Nephron progenitor cell (in vitro differentiated cells): ENCODE measurements around the gene DNAAF8.

ENCODE experiments used
- DNase-seq: peaks from one replicate; pipeline ENCODE4 v3.0.0; 2021
- H3K27ac Mint-ChIP-seq: 2 replicates; pipeline ENCODE4 v1.8.0; 2021; ENCODE audit warnings: mild to moderate bottlenecking, moderate library complexity, mixed read lengths
- H3K27me3 Mint-ChIP-seq: 2 replicates; pipeline ENCODE4 v1.8.0; 2021; ENCODE audit warnings: mild to moderate bottlenecking, low read depth, mixed read lengths; ENCODE audit not compliant: poor library complexity
- H3K36me3 Mint-ChIP-seq: 2 replicates; pipeline ENCODE4 v1.8.0; 2021; ENCODE audit warnings: low read depth, mixed read lengths
- H3K4me1 Mint-ChIP-seq: 2 replicates; pipeline ENCODE4 v1.8.0; 2021; ENCODE audit warnings: mixed read lengths
- H3K4me3 Mint-ChIP-seq: 2 replicates; pipeline ENCODE4 v1.8.0; 2021; ENCODE audit warnings: mild to moderate bottlenecking, moderate library complexity, mixed read lengths
- H3K9me3 Mint-ChIP-seq: 2 replicates; pipeline ENCODE4 v1.8.0; 2021; ENCODE audit warnings: mild to moderate bottlenecking, moderate library complexity, mixed read lengths
- CTCF ChIP-seq: fragments of 200-600 bp; sonication (generic); IDR thresholded peaks from 2 replicates; pipeline ENCODE4 v1.5.0; 2021; ENCODE audit warnings: antibody characterized with exemption

The DNAAF8 gene

GRCh38 chr16:4690946-4691665 is 43.2 kb upstream of the DNAAF8 start:
- no peak for DNase-seq
- peaks cover 31% of the 10 kb centered on the region for H3K4me1 Mint-ChIP-seq
- H3K27me3 Mint-ChIP-seq, result no peaks in the 10 kb centered on the region
- H3K9me3 Mint-ChIP-seq, result no peaks in the 10 kb centered on the region
- TF ChIP-seq CTCF, result no peak
- peak overlapping the region; percentile 73 for H3K27ac Mint-ChIP-seq
- H3K36me3 Mint-ChIP-seq, result peaks cover 7% of the 10 kb centered on the region
- peak overlapping the region; percentile 28 for H3K4me3 Mint-ChIP-seq

- no peak for TF ChIP-seq CTCF
- no peak for DNase-seq
- Mint-ChIP-seq H3K4me3 (peak overlapping the region; percentile 28), H3K9me3 (no peaks in the 10 kb centered on the region), H3K27ac (peak overlapping the region; percentile 73), H3K4me1 (peaks cover 38% of the 10 kb centered on the region), H3K27me3 (no peaks in the 10 kb centered on the region), H3K36me3 (peaks cover 7% of the 10 kb centered on the region)
Measured at GRCh38 chr16:4691666-4692412, 42.5 kb upstream of the DNAAF8 start.

GRCh38 chr16:4692460-4693295 is 41.7 kb upstream of the DNAAF8 start:
- H3K4me3 Mint-ChIP-seq, result peak overlapping the region; percentile 80
- H3K4me1 Mint-ChIP-seq, result peaks cover 42% of the 10 kb centered on the region
- no peak for TF ChIP-seq CTCF
- no peaks in the 10 kb centered on the region for H3K9me3 Mint-ChIP-seq
- H3K36me3 Mint-ChIP-seq, result peaks cover 4% of the 10 kb centered on the region
- H3K27me3 Mint-ChIP-seq, result no peaks in the 10 kb centered on the region
- DNase-seq, result no peak
- no peak overlapping the region for H3K27ac Mint-ChIP-seq

GRCh38 chr16:4693296-4693955 is 40.9 kb upstream of the DNAAF8 start, which contains the start of gene NUDT16L1:
Gene NUDT16L1, plus strand, starts transcription at chr16:4693562. Its CDS starts 165 bp downstream, at chr16:4693727.
- Mint-ChIP-seq H3K27ac (peak within 1 kb of the TSS; percentile 97), H3K4me1 (peaks cover 42% of the 10 kb centered on the region), H3K36me3 (peaks cover 4% of the 10 kb centered on the region), H3K4me3 (peak within 1 kb of the TSS; percentile 86), H3K9me3 (no peaks in the 10 kb centered on the region), H3K27me3 (no peaks in the 10 kb centered on the region)
- DNase-seq, result peak; percentile 96
- TF ChIP-seq CTCF, result no peak

GRCh38 chr16:4693956-4694641 is 40.2 kb upstream of the DNAAF8 start:
- DNase-seq, result peak; percentile 72
- peak overlapping the region; percentile 97 for H3K27ac Mint-ChIP-seq
- no peaks in the 10 kb centered on the region for H3K27me3 Mint-ChIP-seq
- H3K4me1 Mint-ChIP-seq, result peaks cover 43% of the 10 kb centered on the region
- peaks cover 5% of the 10 kb centered on the region for H3K36me3 Mint-ChIP-seq
- peak overlapping the region; percentile 86 for H3K4me3 Mint-ChIP-seq
- no peaks in the 10 kb centered on the region for H3K9me3 Mint-ChIP-seq
- no peak for TF ChIP-seq CTCF
